ENCODE data around the gene PTPN14.

DNA sequence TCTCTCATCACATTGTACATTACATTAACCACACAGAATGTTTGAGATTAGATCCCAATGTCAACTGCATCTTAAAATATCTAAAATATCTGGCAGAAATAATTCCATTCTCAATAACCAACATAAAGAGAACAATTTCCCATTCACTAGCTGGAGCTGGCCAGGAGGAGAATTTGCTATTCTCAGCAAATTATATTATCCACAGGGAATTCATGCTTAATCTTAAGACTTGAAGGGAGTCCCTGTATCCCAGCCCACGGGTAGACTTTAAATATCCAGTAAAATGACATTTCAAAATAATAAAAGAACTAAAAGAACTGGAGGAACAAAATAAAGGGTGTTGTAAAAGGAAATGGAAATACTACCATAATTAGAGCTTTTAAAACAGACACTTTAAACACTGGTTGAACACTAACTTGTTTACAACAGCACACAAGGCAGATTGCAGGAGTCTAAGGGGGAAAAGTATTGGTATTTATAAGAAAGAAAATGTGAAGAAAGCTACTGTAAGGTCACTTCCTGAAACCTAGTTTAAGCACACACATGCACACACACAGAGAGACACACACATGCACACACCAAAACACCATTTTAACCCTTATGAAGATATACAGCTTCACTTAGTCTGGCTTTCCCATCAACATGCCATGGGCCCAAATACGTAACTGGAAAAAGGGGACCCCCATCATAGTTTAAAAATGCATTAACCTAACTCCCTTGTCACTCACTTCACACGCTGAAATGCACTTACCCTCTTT lies 107.0 kb downstream of the PTPN14 start:
- TF ChIP-seq CTCF (IDR thresholded peaks at IDR 0.05; ENCODE audit: insufficient read depth, low read length) (no peak), REST (IDR thresholded peaks at IDR 0.05; ENCODE audit: insufficient replicate concordance, low read depth) (no peak), POLR2AphosphoS5 (IDR thresholded peaks at IDR 0.05; ENCODE audit: low read depth) (no peak), GABPA (IDR thresholded peaks at IDR 0.05; ENCODE audit: low read depth) (no peak)
